SW 1271 (cell line): ENCODE data around the gene ATP2A1.
"Not testable (repeated sequence)": the region's sequence is repeated elsewhere in the genome, so short reads cannot be mapped to it uniquely, and the experiment has no call there.

Experiments used
- DNase-seq, 2 experiments: peaks; one replicate each; lab custom pipeline; 2025; lab: John Stamatoyannopoulos, UW

Gene ATP2A1

DNA sequence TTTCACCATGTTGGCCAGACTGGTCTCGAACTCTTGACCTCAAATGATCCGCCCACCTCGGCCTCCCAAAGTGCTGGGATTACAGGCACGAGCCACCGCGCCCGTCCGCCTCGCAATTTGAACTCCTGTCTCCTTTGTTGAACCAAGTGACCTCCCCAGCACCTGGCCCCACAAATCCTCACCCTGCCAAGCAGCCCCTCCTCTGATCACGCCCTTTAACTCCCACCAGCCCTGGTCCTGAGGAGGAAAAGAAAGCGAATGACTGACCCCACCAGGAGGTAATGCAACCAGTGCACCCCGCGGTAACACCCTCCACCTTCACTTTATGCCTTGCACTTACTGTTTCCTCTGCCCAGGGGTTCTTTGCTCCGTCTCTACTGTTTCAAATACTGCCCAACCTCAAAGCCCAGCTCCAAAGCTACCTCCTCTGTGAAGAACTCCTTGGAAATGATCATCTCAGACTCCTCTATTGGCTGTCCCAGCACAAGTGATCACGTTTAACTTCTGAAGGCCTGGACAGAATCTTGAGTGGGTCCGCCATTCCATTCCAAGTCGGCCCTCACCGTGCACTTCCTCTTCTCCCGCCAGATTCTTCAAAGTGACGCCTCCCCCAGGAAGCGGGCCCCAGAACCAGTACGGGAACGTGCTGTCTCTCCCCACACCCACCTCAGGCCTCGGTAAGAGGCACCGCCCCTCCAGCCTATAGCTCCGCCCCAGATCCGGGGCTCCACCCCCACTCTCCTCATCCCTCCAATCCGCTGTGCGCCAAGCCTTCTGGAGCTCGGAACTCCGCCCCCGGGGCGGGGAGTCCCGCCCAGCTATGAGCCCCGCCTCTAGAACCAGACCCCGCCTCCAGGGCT, 57.9 kb downstream of the ATP2A1 start:
- DNase-seq: peak in 1 of 2 experiments; percentile 22

DNA sequence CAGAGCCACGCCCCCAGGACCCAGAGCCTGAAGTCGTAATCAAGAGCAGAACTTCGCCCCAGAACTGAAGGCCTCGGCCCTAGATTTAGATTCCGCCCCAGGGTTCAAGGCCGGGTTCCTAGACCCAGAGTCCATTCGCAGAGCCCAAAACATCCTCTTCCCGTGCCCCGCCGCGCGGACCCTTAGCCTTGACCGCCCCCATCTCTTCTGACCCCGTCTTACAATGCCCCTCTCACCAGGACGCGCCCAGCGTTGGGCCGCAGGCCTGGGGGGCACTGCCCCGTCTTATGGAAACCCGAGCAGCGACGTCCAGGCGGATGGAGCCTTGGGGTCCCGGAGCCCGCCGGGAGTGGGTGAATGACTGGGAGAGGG, 58.5 kb downstream of the ATP2A1 start:
- no peak for DNase-seq

DNA sequence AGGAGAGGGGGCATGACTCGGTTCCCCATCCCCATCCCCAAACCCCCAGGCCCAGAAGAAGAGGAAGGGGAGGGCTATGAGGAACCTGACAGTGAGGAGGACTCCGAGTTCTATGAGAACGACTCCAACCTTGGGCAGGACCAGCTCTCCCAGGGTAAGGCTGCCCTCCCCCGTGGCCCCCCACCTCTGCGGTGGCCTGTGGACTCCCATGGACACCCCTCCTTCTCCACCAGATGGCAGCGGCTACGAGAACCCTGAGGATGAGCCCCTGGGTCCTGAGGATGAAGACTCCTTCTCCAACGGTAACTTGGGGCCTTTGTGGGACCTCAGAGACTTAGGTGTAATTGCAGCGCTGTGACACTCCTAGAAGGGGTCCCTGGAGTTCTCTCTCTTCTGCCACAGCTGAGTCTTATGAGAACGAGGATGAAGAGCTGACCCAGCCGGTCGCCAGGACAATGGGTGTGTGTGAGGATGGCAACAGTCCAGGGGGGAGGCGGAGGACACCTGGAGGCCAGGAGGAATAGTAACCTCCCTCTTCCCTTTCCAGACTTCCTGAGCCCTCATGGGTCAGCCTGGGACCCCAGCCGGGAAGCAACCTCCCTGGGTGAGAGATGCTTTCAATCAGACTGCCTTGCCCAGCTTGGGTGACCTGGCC, 59.1 kb downstream of the ATP2A1 start:
- DNase-seq: no peak

DNA sequence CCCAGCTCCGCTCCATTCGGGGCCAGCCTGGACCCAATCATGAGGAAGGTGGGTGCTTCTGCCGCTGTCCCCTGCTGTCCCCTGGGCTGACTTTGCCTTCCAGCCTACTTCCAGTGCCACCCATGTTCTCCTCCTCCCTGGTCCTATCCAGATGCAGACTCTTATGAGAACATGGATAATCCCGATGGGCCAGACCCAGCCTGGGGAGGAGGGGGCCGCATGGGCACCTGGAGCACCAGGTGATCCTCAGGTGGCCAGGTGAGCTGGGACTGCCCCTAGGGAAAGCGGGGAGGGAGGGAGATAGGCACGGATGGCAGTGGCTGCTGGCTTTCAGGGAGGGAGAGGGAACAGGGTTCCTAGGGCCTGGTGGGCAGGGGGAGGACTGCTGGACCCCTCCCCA, 60.4 kb downstream of the ATP2A1 start:
- no peak for DNase-seq

DNA sequence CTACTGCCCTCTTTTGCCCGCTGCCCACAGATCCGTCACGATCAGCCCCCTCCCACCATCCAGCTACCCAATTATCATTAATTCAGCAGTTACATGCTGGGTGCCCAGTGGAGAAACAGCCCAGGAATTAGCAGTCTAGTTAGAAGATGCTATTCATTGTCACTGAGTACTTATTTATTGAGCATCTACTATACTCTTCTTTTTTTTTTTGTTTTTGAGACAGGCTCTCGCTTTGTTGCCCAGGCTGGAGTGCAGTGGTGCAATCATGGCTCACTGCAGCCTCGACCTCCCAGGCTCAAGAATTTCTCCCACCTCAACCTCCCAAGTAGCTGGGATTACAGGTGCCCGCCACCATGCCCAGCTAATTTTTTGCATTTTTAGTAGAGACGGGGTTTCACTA, 61.5 kb downstream of the ATP2A1 start:
- DNase-seq: not testable (repeated sequence)

DNA sequence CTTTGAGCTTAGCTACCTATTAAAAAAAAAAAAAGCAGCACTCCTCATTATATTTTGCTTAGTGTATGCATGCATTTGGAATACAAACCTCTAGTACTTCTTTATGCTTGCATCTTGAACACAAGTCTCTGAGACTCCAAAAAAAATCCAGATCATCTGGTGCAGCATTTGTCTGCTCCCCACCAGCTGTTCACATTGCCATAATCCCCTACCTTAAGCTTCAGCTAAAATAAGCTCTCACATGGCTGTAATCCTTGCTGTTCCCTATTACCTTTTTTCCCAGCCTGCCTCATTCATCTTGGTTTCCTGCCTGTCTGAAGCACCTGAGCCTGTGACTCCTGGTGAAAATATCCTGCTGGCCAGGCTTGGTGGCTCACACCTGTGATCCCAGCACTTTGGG, 65.0 kb downstream of the ATP2A1 start:
- no peak for DNase-seq

DNA sequence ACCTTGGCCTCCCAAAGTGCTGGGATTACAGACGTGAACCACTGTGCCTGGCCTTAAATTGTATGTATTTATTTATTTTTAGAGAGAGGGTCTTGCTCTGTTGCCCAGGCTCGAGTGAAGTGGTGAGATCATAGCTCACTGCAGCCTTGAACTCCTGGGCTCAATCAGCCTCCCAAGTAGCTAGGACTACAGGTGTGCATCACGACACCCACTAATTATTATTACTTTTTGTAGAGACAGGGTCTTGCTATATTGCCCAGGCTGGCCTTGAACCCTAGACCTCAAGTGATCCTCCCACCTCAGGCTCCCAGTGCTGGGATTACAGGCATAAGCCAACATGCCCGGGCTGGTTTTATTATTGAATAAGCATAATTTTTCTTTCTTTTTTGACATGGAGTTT, 68.4 kb downstream of the ATP2A1 start:
- DNase-seq: no peak

DNA sequence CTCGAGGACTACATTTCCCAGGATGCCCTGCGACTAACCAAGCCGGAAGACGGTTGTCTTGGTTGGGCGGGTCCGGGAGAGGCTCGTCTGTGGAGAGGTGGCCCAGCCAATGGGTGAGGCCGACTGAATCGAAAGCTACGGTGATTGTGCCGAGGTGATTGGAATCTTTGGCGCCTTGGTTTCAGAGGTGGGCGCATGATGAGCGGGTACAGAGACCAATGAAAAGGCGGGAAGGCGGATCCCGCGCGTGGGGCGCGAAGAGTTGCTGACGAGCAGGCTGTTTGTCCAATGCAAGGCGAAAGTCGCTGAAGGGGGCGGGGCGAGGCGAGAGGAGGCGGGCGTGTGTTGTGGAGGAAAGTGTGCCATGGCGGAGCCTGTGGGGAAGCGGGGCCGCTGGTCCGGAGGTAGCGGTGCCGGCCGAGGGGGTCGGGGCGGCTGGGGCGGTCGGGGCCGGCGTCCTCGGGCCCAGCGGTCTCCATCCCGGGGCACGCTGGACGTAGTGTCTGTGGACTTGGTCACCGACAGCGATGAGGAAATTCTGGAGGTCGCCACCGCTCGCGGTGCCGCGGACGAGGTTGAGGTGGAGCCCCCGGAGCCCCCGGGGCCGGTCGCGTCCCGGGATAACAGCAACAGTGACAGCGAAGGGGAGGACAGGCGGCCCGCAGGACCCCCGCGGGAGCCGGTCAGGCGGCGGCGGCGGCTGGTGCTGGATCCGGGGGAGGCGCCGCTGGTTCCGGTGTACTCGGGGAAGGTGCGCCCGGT, 72.5 kb downstream of the ATP2A1 start, which contains the start of gene NFATC2IP:
Gene NFATC2IP, plus strand, starts transcription at position 290 of the 762 bp plus-strand sequence. Its CDS starts 75 bp downstream, at position 365.
- DNase-seq: peak; percentile 100

DNA sequence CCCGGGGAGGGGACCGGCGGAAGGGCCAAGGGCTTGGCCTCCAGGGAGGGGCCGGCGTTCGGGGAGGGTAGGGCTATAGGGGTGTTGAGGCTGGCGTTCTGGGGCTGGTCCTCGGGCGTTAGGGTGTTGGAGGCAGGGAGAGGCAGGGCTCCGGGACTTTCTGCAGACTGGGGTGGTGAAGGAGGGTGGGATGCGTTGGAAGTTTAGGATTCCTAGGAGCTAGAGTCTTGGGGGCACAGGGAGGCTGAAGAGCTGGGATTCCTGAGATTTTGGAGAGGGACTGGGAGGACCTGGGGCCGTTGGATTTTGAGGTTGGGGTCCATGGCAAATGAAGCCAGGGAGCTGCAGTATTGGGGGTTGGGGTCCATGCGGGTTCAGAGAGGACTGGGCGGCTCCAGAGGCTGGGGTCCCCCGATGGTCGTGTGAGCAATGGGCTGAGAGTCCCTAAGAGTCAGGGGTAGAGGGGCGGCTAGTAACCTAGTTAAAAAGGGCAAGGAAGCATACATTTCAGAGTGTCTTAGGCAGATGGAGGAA, 73.2 kb downstream of the ATP2A1 start:
- no peak for DNase-seq
